Liver (tissue), 9 donors: ENCODE data around the gene NSD1. TPM values are rescaled to one million over a fixed set of nuclear protein-coding genes. Genes with fewer than 3 reads are reported as not detected.

ENCODE experiments used
- DNase-seq: peaks from one replicate; pipeline ENCODE4 v3.0.0-alpha.2; 2017; ENCODE audit warnings: low spot score
- H3K27ac ChIP-seq, 2 donors: one replicate each; pipeline ENCODE4 v1.7.0; 2013; ENCODE audit warnings: inconsistent platforms in 2 of 2, low read length in 2 of 2, control low read depth in 1 of 2, low read depth in 1 of 2, mild to moderate bottlenecking in 1 of 2
- H3K27me3 ChIP-seq, 4 donors: one replicate each; pipeline versions ENCODE4 v1.6.1 to v1.7.0; 2013; ENCODE audit warnings: low read length in 3 of 4, inconsistent platforms in 1 of 4, mild to moderate bottlenecking in 1 of 4, moderate library complexity in 1 of 4; ENCODE audit not compliant: control insufficient read depth in 4 of 4, insufficient read depth in 4 of 4
- H3K36me3 ChIP-seq, 4 donors: one replicate each; pipeline versions ENCODE4 v1.6.1 to v1.7.0; 2013; ENCODE audit warnings: low read length in 3 of 4, mild to moderate bottlenecking in 3 of 4, low read depth in 1 of 4, moderate library complexity in 1 of 4; ENCODE audit not compliant: control insufficient read depth in 4 of 4, insufficient read depth in 3 of 4
- H3K4me1 ChIP-seq, 4 donors: one replicate each; pipeline versions ENCODE4 v1.6.1 to v1.7.0; 2013; ENCODE audit warnings: low read length in 3 of 4, mild to moderate bottlenecking in 3 of 4, moderate library complexity in 1 of 4; ENCODE audit not compliant: control insufficient read depth in 4 of 4, insufficient read depth in 4 of 4
- H3K4me3 ChIP-seq, 3 donors: one replicate each; pipeline versions ENCODE4 v1.6.1 to v1.7.0; 2013; ENCODE audit warnings: low read length in 3 of 3, control low read depth in 1 of 3, low read depth in 1 of 3, mild to moderate bottlenecking in 1 of 3
- H3K9ac ChIP-seq, 2 donors: one replicate each; pipeline ENCODE4 v1.7.0; 2013; ENCODE audit warnings: low read length in 2 of 2, mild to moderate bottlenecking in 2 of 2, moderate library complexity in 2 of 2, control low read depth in 1 of 2, low read depth in 1 of 2
- H3K9me3 ChIP-seq, 4 donors: one replicate each; pipeline versions ENCODE4 v1.6.1 to v1.7.0; 2013; ENCODE audit warnings: low read length in 3 of 4; ENCODE audit not compliant: control insufficient read depth in 4 of 4
- EGR1 ChIP-seq, 2 donors: IDR thresholded peaks; 2 replicates each; pipeline ENCODE4 v1.6.1; 2016 to 2018; ENCODE audit warnings: antibody characterized with exemption in 2 of 2, low read depth in 2 of 2
- FOXA1 ChIP-seq: IDR thresholded peaks from 2 replicates; pipeline ENCODE4 v1.6.1; 2016; ENCODE audit warnings: antibody characterized with exemption
- FOXA2 ChIP-seq: IDR thresholded peaks from 2 replicates; pipeline ENCODE4 v1.6.1; 2016; ENCODE audit warnings: antibody characterized with exemption
- HNF4A ChIP-seq, 2 donors: conservative IDR thresholded peaks; 2 replicates each; pipeline ENCODE4 v1.6.1; 2016; ENCODE audit warnings: antibody characterized with exemption in 2 of 2, mild to moderate bottlenecking in 2 of 2
- HNF4G ChIP-seq: IDR thresholded peaks from 2 replicates; pipeline ENCODE4 v1.6.1; 2016; ENCODE audit warnings: antibody characterized with exemption
- JUND ChIP-seq, 2 donors: IDR thresholded peaks; 2 replicates each; pipeline ENCODE4 v1.6.1; 2016; ENCODE audit warnings: antibody characterized with exemption in 2 of 2
- NR2F2 ChIP-seq: IDR thresholded peaks from 2 replicates; pipeline ENCODE4 v1.6.1; 2016; ENCODE audit warnings: antibody characterized with exemption
- RAD21 ChIP-seq, 2 donors: IDR thresholded peaks; 2 replicates each; pipeline ENCODE4 v1.6.1; 2016; ENCODE audit warnings: antibody characterized with exemption in 2 of 2, mild to moderate bottlenecking in 2 of 2
- RXRA ChIP-seq, 2 donors: IDR thresholded peaks; 2 replicates each; pipeline ENCODE4 v1.6.1; 2017 to 2018; ENCODE audit warnings: antibody characterized with exemption in 2 of 2, mild to moderate bottlenecking in 1 of 2
- SP1 ChIP-seq: IDR thresholded peaks from 2 replicates; pipeline ENCODE4 v1.6.1; 2018; ENCODE audit warnings: antibody characterized with exemption, mild to moderate bottlenecking
- TAF1 ChIP-seq: conservative IDR thresholded peaks from 2 replicates; pipeline ENCODE4 v1.6.1; 2016; ENCODE audit warnings: antibody characterized with exemption, mild to moderate bottlenecking
- YY1 ChIP-seq: IDR thresholded peaks from 2 replicates; pipeline ENCODE4 v1.6.1; 2016; ENCODE audit warnings: antibody characterized with exemption, mild to moderate bottlenecking
- WGBS: extraction: QIAGEN DNeasy Blood & Tissue Kit; methylation state at CpG from one replicate; pipeline ENCODE4 v1.1.7; 2013; 5-methylcytosine and 5-hydroxymethylcytosine counted together
- polyA plus RNA-seq, 2 donors: library from polyadenylated mRNA; stranded (reverse) in 1 of 2; unstranded in 1 of 2; fragments of 200-250 nt in 1 of 2; fragments of >200 nt in 1 of 2; fragmentation: Nextera tagmentation in 1 of 2; extraction: Ambion mirVana in 1 of 2; gene quantifications; one replicate each; pipeline versions ENCODE4 v1.2.1 to v1.2.3, GENCODE V29; 2013 to 2015
- total RNA-seq, 2 donors: library from RNA; depleted of rRNA; stranded (reverse); fragments of >200 nt; gene quantifications; one replicate each; pipeline ENCODE4 v1.2.3, GENCODE V29; 2014
- TF ChIP-seq, protein P1 (sequence below): IDR thresholded peaks from 2 replicates; pipeline ENCODE4 v1.6.1; 2016; ENCODE audit warnings: antibody characterized with exemption
- TF ChIP-seq, protein P2 (sequence below): IDR thresholded peaks from 2 replicates; pipeline ENCODE4 v1.6.1; 2016; ENCODE audit warnings: antibody characterized with exemption
- TF ChIP-seq, protein P3 (sequence below): fragments of 150-350 bp; IDR thresholded peaks from 2 replicates; pipeline ENCODE4 v1.5.1; 2017; ENCODE audit warnings: improper control_type of control experiment, low read depth, low read length; ENCODE audit not compliant: missing input control
- TF ChIP-seq, protein P4 (sequence below): IDR thresholded peaks from 2 replicates; pipeline ENCODE4 v1.6.1; 2016; ENCODE audit warnings: antibody characterized with exemption
- donor health status: healthy.
- donor health status: healthy.
- donor health status: healthy.
- donor health status: healthy.
- donor health status: healthy.

Gene NSD1
- total and polyA plus RNA-seq, 4 donors = 5.3 to 34.1 (median 19.3) TPM

DNA sequence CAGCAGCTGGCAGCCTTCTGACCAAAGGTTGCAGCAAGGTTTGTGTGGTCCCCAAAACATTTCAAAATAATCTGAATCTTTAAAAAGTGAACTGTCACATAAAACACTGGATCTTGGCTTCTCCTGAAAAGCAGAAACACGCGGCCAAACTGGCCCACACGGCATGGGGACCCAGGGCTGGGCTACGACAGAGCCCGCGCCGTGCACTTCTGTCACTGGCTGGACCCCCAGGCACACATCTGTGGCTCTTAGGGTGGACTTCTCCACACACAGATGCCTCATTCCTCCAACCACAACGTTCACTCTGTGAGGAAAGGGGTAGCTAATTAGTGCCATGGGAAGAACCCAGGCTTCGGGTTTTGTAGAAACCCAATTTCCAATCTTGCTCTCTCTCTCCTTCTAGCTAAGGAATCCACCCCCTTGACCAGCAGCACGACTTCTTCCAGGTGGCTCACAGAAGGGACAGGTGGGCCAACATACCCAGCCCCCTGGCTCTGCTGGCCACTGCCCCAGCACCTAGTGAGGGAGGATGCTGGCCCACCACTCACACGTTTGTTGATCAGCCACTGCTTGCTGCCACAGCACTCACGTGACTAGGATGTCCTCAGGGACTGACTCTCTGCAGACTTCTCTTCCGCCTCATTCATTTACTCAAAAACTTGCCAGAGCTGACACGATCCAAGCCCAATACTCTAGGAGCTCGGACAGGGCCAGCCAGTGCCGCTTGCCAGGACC lies 200.0 kb downstream of the NSD1 start:
- Histone ChIP-seq H3K27me3 (no peaks in the 10 kb centered on the region), H3K4me1 (peaks cover 0 to 8% (median 0%) of the 10 kb centered on the region in 4 donors), H3K9me3 (no peaks in the 10 kb centered on the region), H3K36me3 (peaks cover 33 to 83% (median 48%) of the 10 kb centered on the region in 4 donors), H3K4me3 (no peak overlapping the region), H3K9ac (no peak overlapping the region), H3K27ac (no peak overlapping the region)
- TF ChIP-seq HNF4G = no peak
- TF ChIP-seq FOXA2 = no peak
- TF ChIP-seq, protein P1, sequence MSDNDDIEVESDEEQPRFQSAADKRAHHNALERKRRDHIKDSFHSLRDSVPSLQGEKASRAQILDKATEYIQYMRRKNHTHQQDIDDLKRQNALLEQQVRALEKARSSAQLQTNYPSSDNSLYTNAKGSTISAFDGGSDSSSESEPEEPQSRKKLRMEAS = no peak
- TF ChIP-seq, protein P2, sequence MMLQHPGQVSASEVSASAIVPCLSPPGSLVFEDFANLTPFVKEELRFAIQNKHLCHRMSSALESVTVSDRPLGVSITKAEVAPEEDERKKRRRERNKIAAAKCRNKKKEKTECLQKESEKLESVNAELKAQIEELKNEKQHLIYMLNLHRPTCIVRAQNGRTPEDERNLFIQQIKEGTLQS = no peak
- TF ChIP-seq TAF1 = no peak
- no peak for DNase-seq
- 93% methylated on average over 16 of the region's 16 CpGs for WGBS

DNA sequence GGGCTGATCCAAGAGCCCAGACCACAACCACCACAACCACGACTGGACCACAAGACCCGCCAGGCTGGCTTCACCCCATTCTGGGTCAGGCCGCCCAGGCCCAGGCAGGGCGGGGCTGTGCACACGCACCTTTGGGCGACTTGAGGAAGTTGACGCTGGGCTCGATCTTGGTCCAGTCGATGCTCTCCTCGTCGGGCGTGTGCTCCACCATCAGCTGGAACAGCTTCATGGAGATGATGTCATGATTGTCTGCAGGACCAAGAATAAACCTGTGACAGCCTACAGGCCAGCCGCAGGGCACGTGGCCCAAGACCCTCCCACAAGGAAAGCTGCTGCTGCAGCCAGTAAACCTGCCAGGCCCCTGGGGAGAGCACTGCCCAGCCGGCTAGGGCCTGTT lies 200.6 kb downstream of the NSD1 start:
- no peaks in the 10 kb centered on the region for H3K9me3 ChIP-seq
- H3K4me1 ChIP-seq = peaks cover 0 to 8% (median 0%) of the 10 kb centered on the region in 4 donors
- no peaks in the 10 kb centered on the region for H3K27me3 ChIP-seq
- H3K36me3 ChIP-seq = peaks cover 33 to 84% (median 48%) of the 10 kb centered on the region in 4 donors
- TF ChIP-seq, protein P3, sequence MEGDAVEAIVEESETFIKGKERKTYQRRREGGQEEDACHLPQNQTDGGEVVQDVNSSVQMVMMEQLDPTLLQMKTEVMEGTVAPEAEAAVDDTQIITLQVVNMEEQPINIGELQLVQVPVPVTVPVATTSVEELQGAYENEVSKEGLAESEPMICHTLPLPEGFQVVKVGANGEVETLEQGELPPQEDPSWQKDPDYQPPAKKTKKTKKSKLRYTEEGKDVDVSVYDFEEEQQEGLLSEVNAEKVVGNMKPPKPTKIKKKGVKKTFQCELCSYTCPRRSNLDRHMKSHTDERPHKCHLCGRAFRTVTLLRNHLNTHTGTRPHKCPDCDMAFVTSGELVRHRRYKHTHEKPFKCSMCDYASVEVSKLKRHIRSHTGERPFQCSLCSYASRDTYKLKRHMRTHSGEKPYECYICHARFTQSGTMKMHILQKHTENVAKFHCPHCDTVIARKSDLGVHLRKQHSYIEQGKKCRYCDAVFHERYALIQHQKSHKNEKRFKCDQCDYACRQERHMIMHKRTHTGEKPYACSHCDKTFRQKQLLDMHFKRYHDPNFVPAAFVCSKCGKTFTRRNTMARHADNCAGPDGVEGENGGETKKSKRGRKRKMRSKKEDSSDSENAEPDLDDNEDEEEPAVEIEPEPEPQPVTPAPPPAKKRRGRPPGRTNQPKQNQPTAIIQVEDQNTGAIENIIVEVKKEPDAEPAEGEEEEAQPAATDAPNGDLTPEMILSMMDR = no peak
- TF ChIP-seq JUND (IDR thresholded peaks at IDR 0.05) (no peak), NR2F2 (no peak), HNF4A (conservative IDR thresholded peaks at IDR 0.05) (no peak)
- DNase-seq = no peak
- no peak overlapping the region for H3K4me3 ChIP-seq
- no peak overlapping the region for H3K27ac ChIP-seq
- WGBS = 87% methylated on average over 15 of the region's 15 CpGs
- no peak overlapping the region for H3K9ac ChIP-seq

DNA sequence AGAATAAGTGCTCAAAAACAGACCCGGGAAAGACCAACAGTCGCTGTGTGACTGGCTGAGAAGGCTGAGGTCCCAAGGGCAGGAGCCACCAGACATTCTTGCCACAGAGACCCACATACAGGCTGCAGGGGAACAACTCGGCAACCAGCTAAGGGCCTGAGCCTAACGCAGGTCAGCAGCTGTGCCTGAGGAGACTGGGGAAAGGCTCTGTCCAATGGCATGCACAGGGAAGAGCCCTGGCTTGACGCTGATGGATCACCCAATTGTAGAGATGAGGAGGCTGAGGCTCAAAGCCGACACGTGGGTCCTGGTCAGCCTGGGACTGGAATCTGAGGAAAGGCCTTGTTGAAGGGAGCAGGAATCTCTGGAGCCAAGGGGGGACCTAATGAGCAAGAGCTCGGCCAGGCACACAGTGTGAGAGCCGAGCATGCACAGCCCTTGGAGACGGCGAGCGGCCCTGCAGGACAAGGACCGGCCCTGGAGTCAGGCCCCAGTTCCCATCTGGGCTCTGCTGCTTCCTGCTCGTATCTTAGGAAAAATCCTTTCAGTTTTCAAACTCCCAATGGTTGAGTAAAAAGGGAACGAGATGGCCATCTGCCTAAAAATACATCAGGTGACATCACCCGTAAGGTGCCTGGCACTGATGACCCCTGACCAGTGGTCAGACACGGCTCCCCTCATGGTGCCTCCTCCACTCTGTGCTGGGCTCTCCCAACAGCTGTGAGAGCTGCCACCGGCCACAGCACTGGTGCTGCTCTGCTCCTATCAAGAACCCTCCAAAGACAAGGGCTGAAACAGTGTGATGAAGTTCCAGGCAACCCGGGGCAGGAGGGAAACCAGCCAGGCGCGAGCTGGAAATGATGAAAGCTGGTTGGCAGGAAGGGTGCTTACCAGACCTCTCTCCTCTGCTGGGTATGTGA lies 201.5 kb downstream of the NSD1 start:
- TF ChIP-seq YY1 (no peak), FOXA2 (no peak), EGR1 (IDR thresholded peaks at IDR 0.05; ENCODE audit: low read depth in 2 of 2) (no peak), HNF4A (conservative IDR thresholded peaks at IDR 0.05) (peak in 1 of 2 donors; percentile 34), TAF1 (no peak), SP1 (no peak), RXRA (IDR thresholded peaks at IDR 0.05) (peak in 1 of 2 donors; percentile 9), FOXA1 (no peak), RAD21 (IDR thresholded peaks at IDR 0.05) (no peak)
- TF ChIP-seq, protein P1 = no peak
- TF ChIP-seq, protein P2 = no peak
- TF ChIP-seq, protein P4, sequence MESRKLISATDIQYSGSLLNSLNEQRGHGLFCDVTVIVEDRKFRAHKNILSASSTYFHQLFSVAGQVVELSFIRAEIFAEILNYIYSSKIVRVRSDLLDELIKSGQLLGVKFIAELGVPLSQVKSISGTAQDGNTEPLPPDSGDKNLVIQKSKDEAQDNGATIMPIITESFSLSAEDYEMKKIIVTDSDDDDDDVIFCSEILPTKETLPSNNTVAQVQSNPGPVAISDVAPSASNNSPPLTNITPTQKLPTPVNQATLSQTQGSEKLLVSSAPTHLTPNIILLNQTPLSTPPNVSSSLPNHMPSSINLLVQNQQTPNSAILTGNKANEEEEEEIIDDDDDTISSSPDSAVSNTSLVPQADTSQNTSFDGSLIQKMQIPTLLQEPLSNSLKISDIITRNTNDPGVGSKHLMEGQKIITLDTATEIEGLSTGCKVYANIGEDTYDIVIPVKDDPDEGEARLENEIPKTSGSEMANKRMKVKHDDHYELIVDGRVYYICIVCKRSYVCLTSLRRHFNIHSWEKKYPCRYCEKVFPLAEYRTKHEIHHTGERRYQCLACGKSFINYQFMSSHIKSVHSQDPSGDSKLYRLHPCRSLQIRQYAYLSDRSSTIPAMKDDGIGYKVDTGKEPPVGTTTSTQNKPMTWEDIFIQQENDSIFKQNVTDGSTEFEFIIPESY = no peak
- TF ChIP-seq, protein P3 = no peak
- Histone ChIP-seq H3K36me3 (peaks cover 33 to 84% (median 46%) of the 10 kb centered on the region in 4 donors), H3K9me3 (no peaks in the 10 kb centered on the region), H3K27me3 (no peaks in the 10 kb centered on the region), H3K9ac (no peak overlapping the region), H3K4me3 (no peak overlapping the region), H3K4me1 (peaks cover 0 to 8% (median 0%) of the 10 kb centered on the region in 4 donors), H3K27ac (peak overlapping the region in 1 of 2 donors; percentile 48)
- WGBS = 83% methylated on average over 21 of the region's 21 CpGs
- DNase-seq = no peak
